ENCODE measurements around the gene PROCR. TPM values are rescaled to one million over a fixed set of nuclear protein-coding genes. Genes with fewer than 3 reads are reported as not detected.

The PROCR gene
- polyA plus RNA-seq, 1 donor from 2014 or later, result 0.30 TPM

DNA sequence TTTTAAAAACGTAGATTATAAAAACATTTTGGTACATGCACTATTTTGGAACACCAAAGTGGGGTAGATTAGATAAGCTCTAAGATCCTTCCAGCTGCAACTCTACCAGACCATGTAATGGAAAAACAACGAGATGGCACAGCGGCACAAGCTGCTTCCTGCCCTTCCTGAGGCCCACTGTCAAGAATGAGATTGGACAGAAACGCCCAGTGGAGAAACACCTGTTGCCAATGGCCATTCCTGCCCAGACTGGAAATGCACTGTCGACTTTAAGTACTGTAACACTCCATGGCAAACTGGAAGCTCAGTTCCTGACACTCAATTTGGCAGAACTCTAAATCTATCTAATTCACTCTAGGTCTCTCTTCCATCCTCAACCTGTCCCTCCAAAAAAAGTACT, 46.1 kb upstream of the PROCR start:
- H3K9me3 ChIP-seq (ENCODE audit: low read length), result no peaks in the 10 kb centered on the region
- H3F3A ChIP-seq (ENCODE audit: insufficient read depth, low read length, poor library complexity, severe bottlenecking), result no peaks in the 10 kb centered on the region
- no peak for TF ChIP-seq POLR2AphosphoS5 (IDR thresholded peaks at IDR 0.05)
- no peak for TF ChIP-seq RAD21 (conservative IDR thresholded peaks at IDR 0.05)
- TF ChIP-seq REST (IDR thresholded peaks at IDR 0.05; ENCODE audit: borderline replicate concordance), result no peak
- no peak for TF ChIP-seq EZH2 (IDR thresholded peaks at IDR 0.05; ENCODE audit: borderline replicate concordance, insufficient read depth, low read length, poor library complexity, severe bottlenecking)
- TF ChIP-seq SMC3 (conservative IDR thresholded peaks at IDR 0.05; ENCODE audit: poor library complexity), result no peak
- TF ChIP-seq, protein P1, sequence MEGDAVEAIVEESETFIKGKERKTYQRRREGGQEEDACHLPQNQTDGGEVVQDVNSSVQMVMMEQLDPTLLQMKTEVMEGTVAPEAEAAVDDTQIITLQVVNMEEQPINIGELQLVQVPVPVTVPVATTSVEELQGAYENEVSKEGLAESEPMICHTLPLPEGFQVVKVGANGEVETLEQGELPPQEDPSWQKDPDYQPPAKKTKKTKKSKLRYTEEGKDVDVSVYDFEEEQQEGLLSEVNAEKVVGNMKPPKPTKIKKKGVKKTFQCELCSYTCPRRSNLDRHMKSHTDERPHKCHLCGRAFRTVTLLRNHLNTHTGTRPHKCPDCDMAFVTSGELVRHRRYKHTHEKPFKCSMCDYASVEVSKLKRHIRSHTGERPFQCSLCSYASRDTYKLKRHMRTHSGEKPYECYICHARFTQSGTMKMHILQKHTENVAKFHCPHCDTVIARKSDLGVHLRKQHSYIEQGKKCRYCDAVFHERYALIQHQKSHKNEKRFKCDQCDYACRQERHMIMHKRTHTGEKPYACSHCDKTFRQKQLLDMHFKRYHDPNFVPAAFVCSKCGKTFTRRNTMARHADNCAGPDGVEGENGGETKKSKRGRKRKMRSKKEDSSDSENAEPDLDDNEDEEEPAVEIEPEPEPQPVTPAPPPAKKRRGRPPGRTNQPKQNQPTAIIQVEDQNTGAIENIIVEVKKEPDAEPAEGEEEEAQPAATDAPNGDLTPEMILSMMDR (IDR thresholded peaks at IDR 0.05; ENCODE audit: poor library complexity, severe bottlenecking), result no peak
- no peak for TF ChIP-seq TAF1 (IDR thresholded peaks at IDR 0.05; ENCODE audit: low read depth)
- no peak for TF ChIP-seq MXI1 (conservative IDR thresholded peaks at IDR 0.05; ENCODE audit: poor library complexity, severe bottlenecking)
- no peak for TF ChIP-seq EP300 (conservative IDR thresholded peaks at IDR 0.05; ENCODE audit: poor library complexity, severe bottlenecking)
- no peaks in the 10 kb centered on the region for H4K20me1 ChIP-seq (ENCODE audit: insufficient read depth)
- H3K4me2 ChIP-seq (ENCODE audit: low read length), result no peak overlapping the region
- H3K9me2 ChIP-seq (ENCODE audit: insufficient read depth, low read length), result no peaks in the 10 kb centered on the region
- H3K4me3 ChIP-seq (ENCODE audit: low read length), result no peak overlapping the region
- H3K27me3 ChIP-seq (ENCODE audit: insufficient read depth, low read depth, low read length), result no peaks in the 10 kb centered on the region
- peaks cover 7% of the 10 kb centered on the region for H3K36me3 ChIP-seq (ENCODE audit: insufficient read depth, low read length)
- H2AFZ ChIP-seq (ENCODE audit: low read depth, low read length), result no peak overlapping the region
- no peaks in the 10 kb centered on the region for H3K79me2 ChIP-seq (replicated peaks; ENCODE audit: insufficient read depth, low read length)
- no peak overlapping the region for H3K27ac ChIP-seq (ENCODE audit: low read length)
- no peak overlapping the region for H3K9ac ChIP-seq (ENCODE audit: low read length)

DNA sequence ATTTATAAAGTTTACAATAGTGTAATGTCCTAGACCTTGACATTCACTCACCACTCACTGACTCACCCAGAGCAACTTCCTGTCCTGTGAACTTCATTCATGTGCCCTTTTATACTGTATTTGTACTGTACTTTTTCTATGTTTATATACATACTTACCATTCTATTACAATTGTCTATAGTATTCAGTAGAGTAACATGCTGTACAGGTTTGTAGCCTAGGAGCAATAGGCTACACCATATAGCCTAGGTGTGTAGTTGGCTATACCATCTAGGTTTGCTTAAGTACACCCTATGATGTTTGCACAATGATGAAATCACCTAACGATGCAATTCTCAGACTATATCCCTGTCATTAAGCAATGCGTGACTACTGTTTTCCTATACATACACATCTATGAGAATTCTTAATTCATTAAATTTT, 42.2 kb upstream of the PROCR start:
- Histone ChIP-seq H3K36me3 (ENCODE audit: insufficient read depth, low read length) (no peaks in the 10 kb centered on the region), H3K9ac (ENCODE audit: low read length) (no peak overlapping the region), H3K9me2 (ENCODE audit: insufficient read depth, low read length) (no peaks in the 10 kb centered on the region)

GRCh38 chr20:35131934-35132333, 39.9 kb upstream of the PROCR start:
- H3K9ac ChIP-seq (ENCODE audit: low read length), result no peak overlapping the region
- no peaks in the 10 kb centered on the region for H3K9me2 ChIP-seq (ENCODE audit: insufficient read depth, low read length)
- no peaks in the 10 kb centered on the region for H3K36me3 ChIP-seq (ENCODE audit: insufficient read depth, low read length)
- H4K20me1 ChIP-seq (ENCODE audit: insufficient read depth), result no peaks in the 10 kb centered on the region
- H3K4me3 ChIP-seq (ENCODE audit: low read length), result no peak overlapping the region
- no peaks in the 10 kb centered on the region for H3K27me3 ChIP-seq (ENCODE audit: insufficient read depth, low read depth, low read length)
- no peak overlapping the region for H3K4me2 ChIP-seq (ENCODE audit: low read length)
- H3K27ac ChIP-seq (ENCODE audit: low read length), result no peak overlapping the region
- no peak overlapping the region for H2AFZ ChIP-seq (ENCODE audit: low read depth, low read length)
- no peaks in the 10 kb centered on the region for H3F3A ChIP-seq (ENCODE audit: insufficient read depth, low read length, poor library complexity, severe bottlenecking)
- H3K9me3 ChIP-seq (ENCODE audit: low read length), result no peaks in the 10 kb centered on the region
- no peak for TF ChIP-seq RAD21 (conservative IDR thresholded peaks at IDR 0.05)
- TF ChIP-seq POLR2AphosphoS5 (IDR thresholded peaks at IDR 0.05), result no peak
- no peaks in the 10 kb centered on the region for H3K79me2 ChIP-seq (replicated peaks; ENCODE audit: insufficient read depth, low read length)

More for the DNA sequence above, 42.2 kb upstream of the PROCR start:
- Histone ChIP-seq H3K27me3 (ENCODE audit: insufficient read depth, low read depth, low read length) (no peaks in the 10 kb centered on the region), H3K79me2 (replicated peaks; ENCODE audit: insufficient read depth, low read length) (no peaks in the 10 kb centered on the region), H3K27ac (ENCODE audit: low read length) (no peak overlapping the region), H2AFZ (ENCODE audit: low read depth, low read length) (no peak overlapping the region), H4K20me1 (ENCODE audit: insufficient read depth) (no peaks in the 10 kb centered on the region), H3F3A (ENCODE audit: insufficient read depth, low read length, poor library complexity, severe bottlenecking) (no peaks in the 10 kb centered on the region), H3K4me3 (ENCODE audit: low read length) (no peak overlapping the region), H3K9me3 (ENCODE audit: low read length) (no peaks in the 10 kb centered on the region), H3K4me2 (ENCODE audit: low read length) (no peak overlapping the region)
- no peak for TF ChIP-seq EP300 (conservative IDR thresholded peaks at IDR 0.05; ENCODE audit: poor library complexity, severe bottlenecking)

Data from neural cell (in vitro differentiated cells).